KG1 (cell line): ENCODE measurements around the gene C20orf96.
"Not testable (repeated sequence)": the region's sequence is repeated elsewhere in the genome, so short reads cannot be mapped to it uniquely, and the experiment has no call there.

Source experiments
- DNase-seq: peaks from one replicate; lab custom pipeline; 2025; lab: John Stamatoyannopoulos, UW

Gene C20orf96

GRCh38 chr20:290084-290831, at the start of gene C20orf96:
Gene C20orf96 (minus strand): TSS chr20:290750. CDS start chr20:290610, 140 bp downstream.
- peak; percentile 95 for DNase-seq

DNA sequence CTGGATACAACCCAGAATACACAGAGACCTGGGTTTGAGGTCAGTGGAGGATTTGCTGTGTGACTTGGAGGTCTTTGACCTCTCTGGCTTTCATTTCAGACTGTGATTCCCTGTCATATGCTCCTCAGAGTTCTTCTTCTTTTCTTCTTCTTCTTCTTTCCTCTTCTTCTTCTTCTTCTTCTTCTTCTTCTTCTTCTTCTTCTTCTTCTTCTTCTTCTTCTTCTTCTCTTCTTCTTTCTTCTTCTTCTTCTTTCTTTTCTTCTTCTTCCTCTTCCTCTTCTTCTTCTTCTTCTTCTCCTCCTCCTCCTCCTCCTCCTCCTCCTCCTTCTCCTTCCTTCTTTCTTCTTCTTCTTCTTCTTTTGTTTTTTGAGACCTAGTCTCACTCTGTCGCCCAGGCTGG, 45.5 kb upstream of the C20orf96 start:
- DNase-seq, result not testable (repeated sequence)

GRCh38 chr20:334578-334977, 44.0 kb upstream of the C20orf96 start:
- DNase-seq, result no peak

DNA sequence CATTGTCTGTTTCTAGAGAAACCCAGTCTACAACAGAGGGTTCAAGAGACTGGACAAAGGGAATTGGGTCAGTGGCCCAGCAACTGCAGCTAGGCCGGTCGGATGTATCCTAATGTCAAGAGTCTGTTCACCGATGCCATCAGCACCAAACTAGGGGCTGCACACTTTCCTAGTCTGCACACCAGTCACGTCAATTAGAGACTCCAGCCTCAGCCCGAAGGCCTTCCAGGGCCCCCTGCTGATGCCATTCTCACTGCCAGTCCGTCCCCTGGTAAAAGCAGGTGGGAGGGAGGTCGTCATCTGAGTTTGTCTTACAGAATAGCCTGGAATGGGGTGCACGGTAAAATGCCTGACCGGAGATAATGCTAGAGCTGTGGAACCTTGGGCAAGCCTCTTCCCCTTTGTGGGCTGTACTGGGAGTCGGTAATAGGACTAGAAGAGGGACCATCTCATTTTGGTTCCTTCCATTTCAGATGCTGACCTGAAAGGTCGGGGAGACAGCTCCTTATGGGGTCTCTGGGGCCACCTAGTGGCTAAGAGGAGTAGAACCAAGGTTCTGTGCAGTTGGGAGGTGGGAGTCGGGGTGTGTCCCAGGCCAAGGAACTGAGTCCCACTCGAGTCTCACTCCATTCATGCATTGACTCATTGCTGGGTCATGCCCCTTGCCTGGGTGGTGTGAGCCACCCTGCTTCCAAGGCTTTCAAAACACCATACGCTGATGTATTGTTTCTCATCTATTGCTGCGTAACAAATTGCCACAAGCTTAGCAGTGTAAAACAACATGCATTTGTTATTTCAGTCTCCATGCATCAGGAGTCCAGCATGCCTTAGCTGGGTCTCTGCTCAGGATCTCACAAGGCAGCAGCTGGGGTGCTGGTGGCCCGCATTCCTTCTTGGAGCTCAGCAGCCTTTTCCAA, 39.9 kb upstream of the C20orf96 start:
- peak; percentile 26 for DNase-seq

GRCh38 chr20:329851-330232, 39.3 kb upstream of the C20orf96 start:
- no peak for DNase-seq

GRCh38 chr20:328975-329695, 38.6 kb upstream of the C20orf96 start:
- DNase-seq, result no peak

- DNase-seq, result no peak
These were observed 37.8 kb upstream of the C20orf96 start for GRCh38 chr20:328027-328974.

GRCh38 chr20:327186-328026, 36.9 kb upstream of the C20orf96 start:
- peak; percentile 59 for DNase-seq

DNA sequence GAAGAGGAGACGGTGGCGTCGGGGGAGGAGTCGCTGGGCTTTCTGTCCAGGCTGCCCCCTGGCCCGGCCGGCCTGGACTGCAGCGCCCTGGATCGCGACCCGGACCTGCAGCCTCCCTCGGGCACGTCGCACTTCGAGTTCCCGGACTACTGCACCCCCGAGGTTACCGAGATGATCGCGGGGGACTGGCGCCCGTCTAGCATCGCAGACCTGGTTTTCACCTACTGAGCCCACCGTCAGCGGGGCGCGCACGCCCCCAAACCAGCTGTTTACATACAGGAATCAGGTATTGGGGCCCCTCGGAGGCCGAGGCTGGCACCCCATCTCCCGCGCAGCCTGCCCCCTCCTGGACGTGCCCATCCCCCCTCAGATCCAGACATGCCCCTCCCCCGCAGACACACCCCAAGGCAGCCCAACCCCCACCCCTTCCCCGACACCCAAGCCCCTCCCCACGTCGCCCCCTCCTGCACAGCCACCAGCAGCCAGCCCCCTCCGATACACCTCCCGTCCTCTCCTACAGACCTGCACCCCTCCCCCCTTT, 36.2 kb upstream of the C20orf96 start:
- DNase-seq, result no peak

DNA sequence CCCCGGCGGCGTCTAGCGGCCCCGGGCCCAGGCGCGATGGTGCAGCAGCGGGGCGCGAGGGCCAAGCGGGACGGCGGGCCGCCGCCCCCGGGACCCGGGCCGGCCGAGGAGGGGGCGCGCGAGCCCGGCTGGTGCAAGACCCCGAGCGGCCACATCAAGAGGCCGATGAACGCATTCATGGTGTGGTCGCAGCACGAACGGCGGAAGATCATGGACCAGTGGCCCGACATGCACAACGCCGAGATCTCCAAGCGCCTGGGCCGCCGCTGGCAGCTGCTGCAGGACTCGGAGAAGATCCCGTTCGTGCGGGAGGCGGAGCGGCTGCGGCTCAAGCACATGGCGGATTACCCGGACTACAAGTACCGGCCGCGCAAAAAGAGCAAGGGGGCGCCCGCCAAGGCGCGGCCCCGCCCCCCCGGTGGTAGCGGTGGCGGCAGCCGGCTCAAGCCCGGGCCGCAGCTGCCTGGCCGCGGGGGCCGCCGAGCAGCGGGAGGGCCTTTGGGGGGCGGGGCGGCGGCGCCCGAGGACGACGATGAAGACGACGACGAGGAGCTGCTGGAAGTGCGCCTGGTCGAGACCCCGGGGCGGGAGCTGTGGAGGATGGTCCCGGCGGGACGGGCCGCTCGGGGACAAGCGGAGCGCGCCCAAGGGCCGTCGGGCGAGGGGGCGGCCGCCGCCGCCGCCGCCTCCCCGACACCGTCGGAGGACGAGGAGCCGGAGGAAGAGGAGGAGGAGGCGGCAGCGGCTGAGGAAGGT, 35.5 kb upstream of the C20orf96 start:
- peak; percentile 25 for DNase-seq

DNA sequence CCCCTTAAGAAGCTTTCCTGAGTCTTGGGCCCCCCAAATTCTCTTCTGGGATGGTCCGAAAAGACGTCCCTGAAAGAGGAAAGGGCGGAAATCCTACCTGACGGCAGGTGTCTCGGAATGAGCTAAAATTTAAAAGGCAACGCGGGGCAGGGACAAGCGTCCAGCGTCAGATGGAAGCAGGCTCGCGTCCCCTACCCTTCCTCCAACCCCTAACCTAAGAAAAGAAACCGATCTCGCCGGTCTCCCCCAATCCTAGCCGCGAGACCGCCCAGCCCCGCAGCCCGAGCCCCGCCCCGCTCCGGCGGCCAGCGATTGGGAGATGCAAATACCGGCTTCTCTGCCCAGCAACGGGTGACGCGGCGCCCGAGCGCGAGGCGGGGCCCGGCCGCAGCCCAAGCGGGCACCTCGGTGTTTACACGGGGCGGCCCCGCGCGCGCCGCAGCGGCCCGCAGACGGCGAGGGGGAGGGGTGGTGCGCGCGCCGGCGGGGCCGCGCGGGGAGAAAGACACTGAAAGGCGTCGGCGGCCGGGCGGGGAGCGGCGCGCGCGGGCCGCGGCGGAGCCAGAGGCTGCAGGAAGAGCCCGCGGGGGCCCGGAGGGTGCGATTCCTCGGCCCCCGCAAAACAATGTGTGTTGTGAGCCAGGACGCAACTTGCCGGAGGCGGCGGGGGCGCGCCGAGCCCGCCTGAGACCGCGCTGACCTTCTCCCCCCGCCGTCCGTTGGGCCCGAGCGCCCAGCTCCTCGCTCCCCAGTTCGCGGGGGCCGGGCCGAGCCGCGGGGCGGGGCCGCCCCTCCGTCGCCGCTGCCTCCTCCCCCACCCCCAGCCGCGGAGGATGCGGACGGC, 34.7 kb upstream of the C20orf96 start, which contains the start of gene SOX12:
Gene SOX12, plus strand, starts transcription at position 508 of the 844 bp plus-strand sequence. CDS start 373 bp downstream, outside the sequence.
- peak; percentile 86 for DNase-seq

DNA sequence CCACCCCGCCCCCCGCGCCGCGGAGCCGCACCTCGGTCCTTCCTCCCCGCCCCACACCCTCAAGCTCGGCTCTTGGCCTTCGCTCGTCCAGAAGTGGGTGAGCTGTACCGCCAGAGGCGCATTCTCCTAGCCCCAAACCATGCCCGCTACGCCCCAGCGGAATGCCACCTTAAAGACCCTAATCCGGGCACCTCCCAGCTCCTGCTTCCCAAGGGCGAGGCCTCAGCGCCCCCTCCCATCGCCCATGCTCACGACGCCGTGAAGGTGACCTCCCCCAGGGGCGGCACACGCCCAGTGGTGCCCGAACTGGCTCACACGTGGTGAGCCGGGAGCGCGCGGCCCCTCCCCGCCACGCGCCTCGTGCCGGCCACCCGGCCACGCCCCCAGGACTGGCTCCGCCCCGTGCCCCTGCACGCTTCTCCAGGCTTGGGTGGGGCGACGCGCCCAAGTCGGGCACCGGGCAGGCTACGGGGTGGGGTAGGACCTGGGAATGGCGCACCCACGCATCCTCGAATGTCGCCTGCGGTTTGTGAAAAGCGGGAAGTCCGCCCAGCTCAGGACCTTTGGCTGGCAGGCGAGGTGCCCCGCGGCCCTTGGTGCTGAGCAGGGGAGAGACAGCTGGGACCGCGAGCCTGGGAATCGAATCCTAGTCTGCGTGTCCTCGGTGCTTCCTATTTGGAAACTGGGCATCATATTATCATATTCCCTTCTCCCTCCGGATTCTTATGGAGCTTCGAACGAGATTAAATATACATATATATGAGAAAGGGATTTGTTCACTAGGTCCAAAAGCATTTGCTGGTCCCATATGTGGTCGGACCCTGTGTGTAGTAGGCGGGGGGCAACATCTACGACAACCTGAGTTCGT, 33.9 kb upstream of the C20orf96 start:
- peak; percentile 91 for DNase-seq

DNA sequence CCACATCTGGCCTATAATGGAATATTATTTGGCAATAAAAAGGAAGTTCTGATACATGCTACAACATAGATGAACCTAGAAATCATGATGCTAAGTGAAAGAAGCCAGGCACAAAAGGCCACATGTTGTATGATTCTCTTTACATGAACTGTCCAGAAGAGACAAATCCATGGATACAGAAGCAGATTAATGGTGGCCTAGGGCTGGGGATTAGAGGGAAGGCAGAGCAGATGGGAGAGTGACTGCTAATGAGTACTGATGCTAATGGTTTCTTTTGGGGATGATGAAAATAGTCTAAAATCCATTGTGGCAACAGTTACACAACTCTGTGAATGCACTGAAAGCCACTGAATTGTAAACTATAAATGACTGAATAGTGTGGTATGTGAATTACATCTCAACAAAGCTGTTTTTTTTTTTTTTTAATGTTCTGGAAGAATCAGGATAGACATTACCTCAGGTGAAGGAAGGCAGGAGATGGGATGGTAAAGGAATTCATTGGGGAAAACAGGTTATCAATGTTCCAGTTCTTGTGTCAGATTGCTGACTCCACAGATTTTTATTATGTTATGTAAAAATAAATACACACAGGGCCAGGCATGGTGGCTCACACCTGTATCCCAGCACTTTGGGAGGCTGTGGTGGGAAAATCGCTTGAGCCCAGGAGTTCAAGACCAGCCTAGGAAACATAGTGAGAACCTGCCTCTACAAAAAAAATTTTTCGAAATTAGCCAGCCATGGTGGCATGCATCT, 25.9 kb upstream of the C20orf96 start:
- no peak for DNase-seq

DNA sequence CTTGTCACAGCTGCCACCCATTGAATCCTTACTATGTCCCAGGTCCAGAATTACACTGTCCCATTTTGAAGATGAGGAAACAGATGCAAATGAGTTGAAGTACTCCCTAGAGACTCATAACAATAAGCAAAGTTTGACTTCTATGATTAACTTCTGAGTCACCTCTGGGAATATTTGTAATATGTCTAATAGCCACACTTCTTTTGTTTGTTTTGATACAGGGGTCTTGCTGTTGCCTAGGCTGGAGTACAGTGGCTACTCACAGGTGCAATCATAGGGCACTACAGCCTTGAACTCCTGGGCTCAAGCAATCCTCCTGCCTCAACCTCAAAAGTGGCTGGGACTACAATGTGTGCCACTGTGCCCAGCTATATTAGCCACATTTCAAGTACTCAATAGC, 23.4 kb upstream of the C20orf96 start:
- no peak for DNase-seq

DNA sequence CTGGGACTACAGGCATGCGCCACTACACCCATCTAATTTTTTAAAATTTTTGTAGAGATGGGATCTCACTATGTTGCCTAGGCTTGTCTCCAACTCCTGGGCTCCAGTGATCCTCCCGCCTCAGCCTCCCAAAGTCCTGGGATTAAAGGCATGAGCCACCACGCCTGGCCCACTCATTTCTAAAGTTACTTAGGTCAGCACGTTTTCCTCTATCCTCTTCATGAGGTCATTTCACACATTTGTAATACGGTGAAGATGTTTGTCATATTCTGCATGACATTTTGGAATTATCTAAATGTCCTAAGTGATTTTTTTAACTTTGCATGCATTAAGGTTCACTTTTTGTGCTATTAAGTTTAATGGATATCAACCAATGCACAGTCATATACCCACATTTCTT, 22.9 kb upstream of the C20orf96 start:
- no peak for DNase-seq

DNA sequence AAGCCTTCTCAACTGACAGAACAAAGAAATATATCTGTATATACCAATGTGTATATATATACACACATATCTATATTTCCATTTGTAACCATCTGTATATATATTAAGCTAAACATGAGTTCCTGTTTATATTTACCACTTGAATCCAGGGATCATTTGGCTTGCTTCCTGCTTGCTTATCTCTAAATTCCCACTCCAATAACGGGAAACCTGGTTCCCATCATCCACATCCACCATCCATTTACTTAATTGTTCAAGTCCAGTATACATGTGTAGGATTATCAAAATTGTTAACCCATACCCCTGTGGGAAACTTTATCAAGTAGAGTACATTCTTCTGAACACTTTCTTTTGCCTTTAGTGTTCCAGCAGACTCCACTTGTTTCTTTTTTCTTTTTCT, 22.3 kb upstream of the C20orf96 start:
- DNase-seq, result no peak
